Hepatocyte (in vitro differentiated cells): Measurements from ENCODE around the gene ENG.

ENCODE experiments used
- CTCF ChIP-seq: fragments of 200-600 bp; sonication (generic); IDR thresholded peaks from 2 replicates; pipeline ENCODE4 v1.5.1; 2016; ENCODE audit warnings: antibody characterized with exemption, mild to moderate bottlenecking; ENCODE audit not compliant: poor library complexity
- EZH2 ChIP-seq: fragments of 200-600 bp; sonication (generic); IDR thresholded peaks from 2 replicates; pipeline ENCODE4 v1.6.1; 2016; ENCODE audit warnings: antibody characterized with exemption, mild to moderate bottlenecking, borderline replicate concordance

DNA sequence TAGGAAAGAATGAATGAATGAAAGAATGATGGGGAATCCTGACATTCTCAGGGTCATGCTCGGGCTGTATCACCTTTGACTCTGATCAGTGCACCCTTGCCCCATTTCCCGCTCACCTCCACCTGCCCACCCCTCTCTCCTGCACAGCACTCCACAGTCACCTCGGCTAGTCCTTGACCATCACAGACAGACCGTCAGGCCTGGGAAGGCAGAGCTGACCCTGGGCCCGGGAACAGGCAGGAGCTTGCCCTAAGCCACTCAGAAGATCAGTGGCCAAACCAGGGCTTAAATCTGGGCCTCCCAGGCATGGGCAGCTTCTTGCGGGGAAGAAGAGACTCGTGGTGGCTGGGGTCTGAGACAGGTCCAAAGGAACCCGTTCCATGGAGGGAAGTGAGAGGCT lies 41.4 kb upstream of the ENG start:
- TF ChIP-seq EZH2 (no peak), CTCF (no peak)
